Mesenchymal stem cell (in vitro differentiated cells and primary cell): ENCODE data around the gene BCL10.

ENCODE experiments used
- DNase-seq: peaks from one replicate; pipeline ENCODE4 v3.0.0-alpha.2; 2013
- H2AFZ ChIP-seq: one replicate; pipeline ENCODE4 v1.6.1; 2013; ENCODE audit warnings: low read depth, mild to moderate bottlenecking, control low read depth, inconsistent platforms, low read length, moderate library complexity
- H2AK5ac ChIP-seq: 2 replicates; pipeline ENCODE4 v1.6.1; 2013; ENCODE audit warnings: low read length, moderate library complexity, mild to moderate bottlenecking, inconsistent platforms; ENCODE audit not compliant: severe bottlenecking
- H2BK120ac ChIP-seq: one replicate; pipeline ENCODE4 v1.6.1; 2013; ENCODE audit warnings: low read depth, mild to moderate bottlenecking, inconsistent platforms, low read length, moderate library complexity
- H2BK12ac ChIP-seq, 2 experiments: one replicate each; pipeline ENCODE4 v1.6.1; 2013; ENCODE audit warnings: inconsistent platforms in 2 of 2, low read length in 2 of 2, mild to moderate bottlenecking in 2 of 2, moderate library complexity in 2 of 2, control low read depth in 1 of 2
- H2BK15ac ChIP-seq: one replicate; pipeline ENCODE4 v1.6.1; 2013; ENCODE audit warnings: mild to moderate bottlenecking, low read depth, inconsistent platforms; ENCODE audit not compliant: poor library complexity, severe bottlenecking
- H2BK5ac ChIP-seq: 2 replicates; pipeline ENCODE4 v1.6.1; 2013; ENCODE audit warnings: low read depth, mild to moderate bottlenecking, low read length, control low read depth, inconsistent platforms; ENCODE audit not compliant: poor library complexity, severe bottlenecking
- H3K14ac ChIP-seq, 2 experiments: one replicate each; pipeline ENCODE4 v1.6.1; 2013; ENCODE audit warnings: inconsistent platforms in 2 of 2, low read length in 2 of 2, control low read depth in 1 of 2, mild to moderate bottlenecking in 1 of 2, moderate library complexity in 1 of 2
- H3K18ac ChIP-seq, 2 experiments: one replicate each; pipeline ENCODE4 v1.6.1; 2013; ENCODE audit warnings: inconsistent platforms in 2 of 2, low read length in 2 of 2, control low read depth in 1 of 2, low read depth in 1 of 2, mild to moderate bottlenecking in 1 of 2
- H3K23ac ChIP-seq, 2 experiments: one replicate each; pipeline ENCODE4 v1.6.1; 2013; ENCODE audit warnings: inconsistent platforms in 2 of 2, low read length in 2 of 2, mild to moderate bottlenecking in 2 of 2, moderate library complexity in 2 of 2, control low read depth in 1 of 2
- H3K27ac ChIP-seq: 2 replicates; pipeline ENCODE4 v1.5.1; 2013; ENCODE audit warnings: mild to moderate bottlenecking, moderate library complexity, low read length, control low read depth, inconsistent platforms; ENCODE audit not compliant: poor library complexity, severe bottlenecking
- H3K27me3 ChIP-seq, 2 experiments: 2 replicates each; pipeline versions ENCODE4 v1.6.1 to v1.7.0; 2013; ENCODE audit warnings: low read length in 2 of 2, mild to moderate bottlenecking in 2 of 2, moderate library complexity in 2 of 2, control low read depth in 1 of 2, inconsistent platforms in 1 of 2; ENCODE audit not compliant: control insufficient read depth in 1 of 2, insufficient read depth in 1 of 2
- H3K36me3 ChIP-seq, 2 experiments: 2 replicates each; pipeline versions ENCODE4 v1.6.1 to v1.7.0; 2013; ENCODE audit warnings: low read length in 2 of 2, control low read depth in 1 of 2, inconsistent platforms in 1 of 2, low read depth in 1 of 2, mild to moderate bottlenecking in 1 of 2; ENCODE audit not compliant: insufficient read depth in 2 of 2, control insufficient read depth in 1 of 2
- H3K4ac ChIP-seq, 2 experiments: one replicate each; pipeline ENCODE4 v1.6.1; 2013; ENCODE audit warnings: inconsistent platforms in 2 of 2, low read length in 2 of 2, mild to moderate bottlenecking in 2 of 2, moderate library complexity in 2 of 2, control low read depth in 1 of 2, low read depth in 1 of 2
- H3K4me1 ChIP-seq: 2 replicates; pipeline ENCODE4 v1.6.1; 2013; ENCODE audit warnings: low read depth, low read length, control low read depth; ENCODE audit not compliant: control insufficient read depth, insufficient read depth
- H3K4me2 ChIP-seq: 2 replicates; pipeline ENCODE4 v1.6.1; 2013; ENCODE audit warnings: low read length, mild to moderate bottlenecking, inconsistent platforms; ENCODE audit not compliant: poor library complexity, severe bottlenecking
- H3K4me3 ChIP-seq, 2 experiments: 2 replicates each; pipeline versions ENCODE4 v1.5.1 to v1.7.0; 2013; ENCODE audit warnings: low read length in 2 of 2, mild to moderate bottlenecking in 2 of 2, control low read depth in 1 of 2, low read depth in 1 of 2; ENCODE audit not compliant: insufficient read depth in 1 of 2
- H3K79me1 ChIP-seq: replicated peaks from 2 replicates; pipeline ENCODE4 v1.6.1; 2013; ENCODE audit warnings: mild to moderate bottlenecking, control low read depth, low read length, inconsistent platforms; ENCODE audit not compliant: poor library complexity, severe bottlenecking
- H3K9ac ChIP-seq: 2 replicates; pipeline ENCODE4 v1.7.0; 2013; ENCODE audit warnings: mild to moderate bottlenecking, low read length, moderate library complexity
- H3K9me3 ChIP-seq: 2 replicates; pipeline ENCODE4 v1.7.0; 2013; ENCODE audit warnings: mild to moderate bottlenecking, low read length; ENCODE audit not compliant: control insufficient read depth
- H4K8ac ChIP-seq: one replicate; pipeline ENCODE4 v1.6.1; 2013; ENCODE audit warnings: inconsistent platforms, mild to moderate bottlenecking, low read length, moderate library complexity
- H4K91ac ChIP-seq: one replicate; pipeline ENCODE4 v1.6.1; 2013; ENCODE audit warnings: mild to moderate bottlenecking, low read length, inconsistent platforms
- WGBS: methylation state at CpG from one replicate; pipeline ENCODE4 v1.1.7; 2013; ENCODE audit warnings: mixed read lengths; 5-methylcytosine and 5-hydroxymethylcytosine counted together

The BCL10 gene

GRCh38 chr1:85321237-85321964, 45.0 kb upstream of the BCL10 start:
- no peaks in the 10 kb centered on the region for H3K27me3 ChIP-seq
- H3K9me3 ChIP-seq: no peaks in the 10 kb centered on the region
- no peak overlapping the region for H4K8ac ChIP-seq
- no peak overlapping the region for H2AFZ ChIP-seq
- no peak overlapping the region for H4K91ac ChIP-seq
- H3K23ac ChIP-seq: no peak overlapping the region
- peak; percentile 75 for DNase-seq
- WGBS: 85% methylated on average over 6 of the region's 7 CpGs
- no peak overlapping the region for H2BK15ac ChIP-seq
- peaks cover 9% of the 10 kb centered on the region for H3K4me1 ChIP-seq
- no peak overlapping the region for H3K9ac ChIP-seq
- H3K4me3 ChIP-seq: no peak overlapping the region
- no peak overlapping the region for H2BK12ac ChIP-seq
- peaks cover 18% of the 10 kb centered on the region for H3K79me1 ChIP-seq
- H3K27ac ChIP-seq: peak overlapping the region; percentile 21
- peak overlapping the region in 1 of 2 experiments; percentile 11 for H3K4ac ChIP-seq
- no peak overlapping the region for H3K18ac ChIP-seq
- H3K36me3 ChIP-seq: peaks cover 0 to 3% of the 10 kb centered on the region in 2 experiments
- H2BK5ac ChIP-seq: no peak overlapping the region
- no peak overlapping the region for H3K14ac ChIP-seq
- H2AK5ac ChIP-seq: peak overlapping the region; percentile 72
- H2BK120ac ChIP-seq: no peak overlapping the region
- H3K4me2 ChIP-seq: no peak overlapping the region

- Histone ChIP-seq H2AK5ac (peak overlapping the region; percentile 100), H3K27me3 (no peaks in the 10 kb centered on the region), H3K4me3 (no peak overlapping the region), H2BK120ac (no peak overlapping the region), H3K9ac (peak overlapping the region; percentile 70), H3K27ac (peak overlapping the region; percentile 79), H2AFZ (no peak overlapping the region), H3K36me3 (peaks cover 0 to 3% of the 10 kb centered on the region in 2 experiments), H3K23ac (no peak overlapping the region), H2BK5ac (peak overlapping the region; percentile 91), H3K18ac (peak overlapping the region in 1 of 2 experiments; percentile 45), H3K9me3 (no peaks in the 10 kb centered on the region), H3K4me1 (peaks cover 11% of the 10 kb centered on the region), H2BK15ac (no peak overlapping the region), H3K4me2 (no peak overlapping the region), H3K4ac (peak overlapping the region in 1 of 2 experiments; percentile 76), H4K91ac (peak overlapping the region; percentile 88), H2BK12ac (peak overlapping the region; percentile 65 to 98), H4K8ac (peak overlapping the region; percentile 70), H3K14ac (no peak overlapping the region), H3K79me1 (peaks cover 18% of the 10 kb centered on the region)
- DNase-seq: peak; percentile 62
- 61% methylated on average over 2 of the region's 2 CpGs for WGBS
Observed at GRCh38 chr1:85320371-85321131, 44.1 kb upstream of the BCL10 start.

DNA sequence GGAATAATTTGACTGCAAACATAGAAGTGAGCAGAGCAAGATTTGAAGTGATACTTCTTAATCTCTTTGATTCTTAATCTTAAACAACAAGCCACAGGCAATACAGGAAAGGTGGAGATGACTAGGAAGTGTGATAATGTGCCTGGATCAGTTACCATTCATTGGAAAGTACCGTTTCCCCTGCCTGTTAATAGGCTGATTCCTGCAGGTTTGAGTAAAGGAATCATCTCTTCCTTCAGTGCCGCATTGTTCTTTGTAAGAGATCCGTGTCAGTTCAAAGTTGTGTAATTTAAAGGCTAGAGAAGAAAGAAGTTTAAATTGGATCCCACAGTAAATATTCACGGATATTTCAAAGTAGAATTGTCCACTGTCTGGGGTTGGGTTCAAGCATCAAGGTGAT, 43.5 kb upstream of the BCL10 start:
- H4K91ac ChIP-seq: peak overlapping the region; percentile 75
- H3K9ac ChIP-seq: peak overlapping the region; percentile 70
- WGBS: 91% methylated on average over 4 of the region's 4 CpGs

GRCh38 chr1:85319491-85319890, 43.1 kb upstream of the BCL10 start:
- Histone ChIP-seq H2AK5ac (no peak overlapping the region), H2BK5ac (no peak overlapping the region)

More for the DNA sequence above, 43.5 kb upstream of the BCL10 start:
- no peaks in the 10 kb centered on the region for H3K27me3 ChIP-seq
- H2AK5ac ChIP-seq: no peak overlapping the region
- H2AFZ ChIP-seq: no peak overlapping the region
- H3K4me2 ChIP-seq: no peak overlapping the region
- peak overlapping the region in 1 of 2 experiments; percentile 46 for H3K18ac ChIP-seq
- no peak for DNase-seq
- H2BK12ac ChIP-seq: peak overlapping the region in 1 of 2 experiments; percentile 98
- H3K4me3 ChIP-seq: no peak overlapping the region
- no peak overlapping the region for H3K14ac ChIP-seq
- peaks cover 0 to 3% of the 10 kb centered on the region in 2 experiments for H3K36me3 ChIP-seq
- peak overlapping the region; percentile 62 for H3K27ac ChIP-seq
- H2BK5ac ChIP-seq: no peak overlapping the region
- H4K8ac ChIP-seq: no peak overlapping the region
- H3K23ac ChIP-seq: no peak overlapping the region
- H3K4me1 ChIP-seq: peaks cover 9% of the 10 kb centered on the region
- no peaks in the 10 kb centered on the region for H3K9me3 ChIP-seq
- peaks cover 15% of the 10 kb centered on the region for H3K79me1 ChIP-seq
- no peak overlapping the region for H2BK15ac ChIP-seq
- no peak overlapping the region for H2BK120ac ChIP-seq
- H3K4ac ChIP-seq: no peak overlapping the region

More at GRCh38 chr1:85319491-85319890, 43.1 kb upstream of the BCL10 start:
- Histone ChIP-seq H3K9ac (peak overlapping the region; percentile 70), H2BK15ac (no peak overlapping the region), H3K4me1 (peaks cover 9% of the 10 kb centered on the region), H2BK12ac (no peak overlapping the region), H3K4ac (no peak overlapping the region), H3K9me3 (no peaks in the 10 kb centered on the region), H4K91ac (no peak overlapping the region), H3K27ac (no peak overlapping the region), H2BK120ac (no peak overlapping the region), H4K8ac (no peak overlapping the region), H3K79me1 (peaks cover 15% of the 10 kb centered on the region), H3K18ac (no peak overlapping the region), H3K4me2 (no peak overlapping the region), H3K23ac (no peak overlapping the region), H3K36me3 (peaks cover 0 to 3% of the 10 kb centered on the region in 2 experiments), H2AFZ (no peak overlapping the region), H3K14ac (no peak overlapping the region), H3K4me3 (no peak overlapping the region), H3K27me3 (no peaks in the 10 kb centered on the region)
- no peak for DNase-seq
- WGBS: 97% methylated on average over 3 of the region's 3 CpGs
